CD4-positive, alpha-beta memory T cell (primary cell): Measurements from ENCODE around the gene RMND1. TPM values are rescaled to one million over a fixed set of nuclear protein-coding genes. Genes with fewer than 3 reads are reported as not detected.
"Not testable (repeated sequence)": the region's sequence is repeated elsewhere in the genome, so short reads cannot be mapped to it uniquely, and the experiment has no call there.

Source experiments
- CTCF ChIA-PET: fragments of 350-600 bp; sonication (Branson Sonifier 250); formaldehyde crosslinking; loops from one replicate; lab custom pipeline; 2021; ENCODE audit warnings: inconsistent platforms; ENCODE audit not compliant: partially characterized antibody; lab: Charles Lee
- POLR2A ChIA-PET: fragments of 350-600 bp; sonication (Branson Sonifier 250); formaldehyde crosslinking; loops from one replicate; lab custom pipeline; 2021; ENCODE audit not compliant: partially characterized antibody; lab: Charles Lee
- DNase-seq, 5 donors: peaks; one replicate each; pipeline versions ENCODE4 v3.0.0 to v3.0.0-alpha.2; 2020 to 2022; ENCODE audit warnings: mixed read lengths in 1 of 5
- H3K27ac ChIP-seq: one replicate; pipeline ENCODE4 v1.7.0; 2013; ENCODE audit warnings: low read depth, low read length
- H3K27me3 ChIP-seq: 2 replicates; pipeline ENCODE4 v1.7.0; 2013; ENCODE audit warnings: mild to moderate bottlenecking, low read length, moderate library complexity; ENCODE audit not compliant: insufficient read depth
- H3K36me3 ChIP-seq: 2 replicates; pipeline ENCODE4 v1.7.0; 2013; ENCODE audit warnings: mild to moderate bottlenecking, low read length, moderate library complexity; ENCODE audit not compliant: insufficient read depth
- H3K4me1 ChIP-seq: 2 replicates; pipeline ENCODE4 v1.7.0; 2013; ENCODE audit warnings: mild to moderate bottlenecking, low read length, moderate library complexity; ENCODE audit not compliant: insufficient read depth
- H3K4me3 ChIP-seq, 2 donors: one replicate each; pipeline ENCODE4 v1.7.0; 2013; ENCODE audit warnings: low read length in 2 of 2, mild to moderate bottlenecking in 1 of 2
- H3K9me3 ChIP-seq, 2 donors: one replicate each; pipeline ENCODE4 v1.7.0; 2013; ENCODE audit warnings: low read length in 2 of 2, control low read depth in 1 of 2; ENCODE audit not compliant: control insufficient read depth in 1 of 2
- H3K27ac Mint-ChIP-seq, 7 donors: one replicate each; pipeline ENCODE4 v1.8.0; 2020 to 2021; ENCODE audit warnings: mixed read lengths in 7 of 7, mild to moderate bottlenecking in 6 of 7, inconsistent platforms in 3 of 7, moderate library complexity in 3 of 7
- H3K27me3 Mint-ChIP-seq, 2 donors: one replicate each; pipeline ENCODE4 v1.8.0; 2020 to 2021; ENCODE audit warnings: mixed read lengths in 2 of 2
- H3K36me3 Mint-ChIP-seq, 2 donors: one replicate each; pipeline ENCODE4 v1.8.0; 2020 to 2021; ENCODE audit warnings: mixed read lengths in 2 of 2, inconsistent platforms in 1 of 2, mild to moderate bottlenecking in 1 of 2
- H3K4me1 Mint-ChIP-seq, 4 donors: one replicate each; pipeline ENCODE4 v1.8.0; 2020 to 2021; ENCODE audit warnings: mixed read lengths in 4 of 4, mild to moderate bottlenecking in 1 of 4
- H3K4me3 Mint-ChIP-seq, 8 donors: one replicate each; pipeline ENCODE4 v1.8.0; 2020 to 2021; ENCODE audit warnings: mixed read lengths in 8 of 8, mild to moderate bottlenecking in 7 of 8, moderate library complexity in 6 of 8, inconsistent platforms in 3 of 8
- H3K9me3 Mint-ChIP-seq, 8 donors: one replicate each; pipeline ENCODE4 v1.8.0; 2020 to 2021; ENCODE audit warnings: mixed read lengths in 8 of 8, mild to moderate bottlenecking in 5 of 8, inconsistent platforms in 3 of 8, moderate library complexity in 1 of 8
- intact Hi-C: fragments of 100-400 bp; cut with micrococcal nuclease; formaldehyde crosslinking; loops from one replicate; pipeline ENCODE4 v1.15.1; 2023
- polyA plus RNA-seq, 2 donors: library from polyadenylated mRNA; unstranded; fragments of 300-500 nt; fragmentation: Illumina TruSeq; gene quantifications; one replicate each; pipeline ENCODE4 v1.2.3, GENCODE V29; 2021
- total RNA-seq, 2 experiments: library from RNA; stranded (reverse); gene quantifications; one replicate each; pipeline ENCODE4 v1.2.3, GENCODE V29; 2021

RMND1 gene
- total and polyA plus RNA-seq, 4 experiments from 2014 or later: 6.3 to 17.5 (median 15.0) TPM

DNA sequence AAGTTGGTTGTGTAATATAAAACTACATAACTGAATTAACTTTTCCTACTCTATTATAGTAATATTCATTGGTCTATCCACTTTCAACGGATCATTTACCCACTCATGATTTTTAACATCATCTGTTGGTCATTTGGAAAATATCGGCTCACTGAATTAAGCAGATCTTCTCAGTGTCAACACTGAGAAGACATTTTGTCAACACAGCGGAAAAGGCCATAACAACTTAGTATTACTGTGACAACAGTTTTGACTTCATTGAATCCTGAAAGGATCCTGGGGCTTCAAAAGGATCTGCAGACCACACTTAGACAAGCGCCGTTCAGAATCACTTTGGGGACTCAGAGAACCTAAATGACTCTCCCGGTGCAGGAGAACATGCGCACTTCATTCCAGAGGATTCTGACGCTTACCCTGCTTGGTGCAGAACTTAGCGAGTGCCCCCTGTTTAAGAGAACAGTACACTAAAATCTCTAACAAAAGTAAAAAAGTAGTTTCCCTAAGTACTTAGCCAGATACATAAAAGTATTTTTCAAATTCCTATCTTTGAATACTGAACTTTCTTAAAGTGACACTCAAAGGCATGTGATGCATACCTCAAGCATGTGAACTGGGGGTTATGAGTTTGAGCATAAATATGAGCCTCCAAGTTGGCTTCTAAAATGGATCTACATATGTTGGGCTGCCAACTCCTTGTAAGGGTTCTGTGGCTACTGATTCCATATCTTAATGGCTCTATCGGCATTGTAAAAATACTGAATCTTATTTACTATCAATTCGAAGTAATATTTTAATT is 64.6 kb downstream of the RMND1 start:
- Histone ChIP-seq H3K27me3 (no peaks in the 10 kb centered on the region), H3K9me3 (no peaks in the 10 kb centered on the region), H3K27ac (no peak overlapping the region), H3K4me1 (peaks cover 54% of the 10 kb centered on the region), H3K36me3 (no peaks in the 10 kb centered on the region), H3K4me3 (no peak overlapping the region)
- Mint-ChIP-seq H3K36me3 (peaks cover 12 to 29% of the 10 kb centered on the region in 2 donors), H3K27me3 (peaks cover 0 to 2% of the 10 kb centered on the region in 2 donors), H3K4me1 (peaks cover 31 to 70% (median 48%) of the 10 kb centered on the region in 4 donors), H3K4me3 (peak overlapping the region in 1 of 8 donors; percentile 20), H3K27ac (peak overlapping the region; percentile 43 to 99 (median 84)), H3K9me3 (peaks cover 0 to 4% (median 0%) of the 10 kb centered on the region in 8 donors)
- CTCF ChIA-PET: interaction anchor here (1.2 to 1.8 kb wide), 2 partner anchors 13 to 18 kb away, joined by 5 to 8 read pairs; no protein-coding TSS in a partner anchor
- DNase-seq: no peak
- intact Hi-C loops: loop anchor here (10.0 kb wide), 1 partner anchor 1383 kb away; no protein-coding TSS in a partner anchor
- POLR2A ChIA-PET: interaction anchor here (1.3 to 4.3 kb wide), 3 partner anchors 10 to 65 kb away, joined by 4 to 172 read pairs (median 116); partner anchors contain the start of gene RMND1

DNA sequence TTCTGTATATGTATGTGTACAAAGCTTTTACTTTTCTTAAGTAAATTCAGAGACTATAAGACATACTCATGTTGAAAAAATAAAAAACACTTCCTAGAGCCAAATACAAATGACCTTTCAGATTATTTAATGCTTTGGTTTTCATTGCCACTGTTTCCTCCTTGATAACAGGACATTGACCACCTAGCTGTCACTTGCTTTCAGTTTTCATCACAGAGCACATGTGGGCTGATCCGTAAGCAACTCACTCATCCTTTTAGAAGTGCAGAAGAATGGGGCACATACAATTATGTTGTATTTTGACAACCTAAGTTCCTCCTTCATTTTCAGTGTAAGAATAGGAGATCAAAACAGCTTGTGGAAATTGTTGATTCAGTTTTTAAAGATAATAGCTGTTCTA is 66.7 kb downstream of the RMND1 start:
- Mint-ChIP-seq H3K36me3 (peaks cover 12 to 25% of the 10 kb centered on the region in 2 donors), H3K27ac (peak overlapping the region; percentile 10 to 99 (median 85)), H3K27me3 (no peaks in the 10 kb centered on the region), H3K4me1 (peaks cover 40 to 79% (median 57%) of the 10 kb centered on the region in 4 donors), H3K4me3 (peak overlapping the region in 5 of 8 donors; percentile 61 to 81 (median 70)), H3K9me3 (no peaks in the 10 kb centered on the region)
- DNase-seq: no peak
- no peaks in the 10 kb centered on the region for H3K9me3 ChIP-seq
- no peaks in the 10 kb centered on the region for H3K27me3 ChIP-seq
- no peaks in the 10 kb centered on the region for H3K36me3 ChIP-seq
- H3K4me3 ChIP-seq: no peak overlapping the region
- intact Hi-C loops: loop anchor here (10.0 kb wide), 1 partner anchor 1380 kb away; no protein-coding TSS in a partner anchor
- ChIA-PET POLR2A (interaction anchor here (1.1 to 1.4 kb wide), 2 partner anchors 11 to 67 kb away, joined by 4 to 6 read pairs; partner anchors contain the start of gene RMND1), CTCF (interaction anchor here (1.3 to 2.4 kb wide), 5 partner anchors 9 to 67 kb away, joined by 3 to 8 read pairs (median 7); partner anchors contain the start of gene RMND1)
- peaks cover 68% of the 10 kb centered on the region for H3K4me1 ChIP-seq
- no peak overlapping the region for H3K27ac ChIP-seq

DNA sequence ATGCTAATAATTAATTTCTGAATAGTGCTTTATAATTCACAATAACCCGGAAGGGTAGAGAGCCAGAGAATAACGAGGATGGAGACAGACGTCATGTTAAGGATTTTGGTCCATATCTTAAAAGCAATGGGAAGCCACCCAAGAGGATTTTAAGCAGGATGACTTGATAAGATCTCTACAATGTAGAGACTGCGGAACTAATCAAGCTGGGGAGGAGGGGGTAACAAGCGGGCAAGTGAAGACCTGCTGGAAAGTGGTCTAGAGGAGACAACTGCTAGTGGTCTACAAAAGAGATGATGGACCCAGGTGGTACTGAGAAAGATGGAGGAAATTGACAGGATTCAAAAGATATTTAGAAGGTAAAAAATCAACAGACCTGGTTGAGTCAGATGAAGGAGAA is 67.8 kb downstream of the RMND1 start:
- Histone ChIP-seq H3K4me1 (peaks cover 77% of the 10 kb centered on the region), H3K27me3 (no peaks in the 10 kb centered on the region), H3K36me3 (no peaks in the 10 kb centered on the region), H3K27ac (no peak overlapping the region), H3K9me3 (no peaks in the 10 kb centered on the region), H3K4me3 (no peak overlapping the region)
- Mint-ChIP-seq H3K4me1 (peaks cover 46 to 80% (median 64%) of the 10 kb centered on the region in 4 donors), H3K27me3 (no peaks in the 10 kb centered on the region), H3K4me3 (peak overlapping the region in 4 of 8 donors; percentile 4 to 81 (median 14)), H3K27ac (peak overlapping the region in 6 of 7 donors; percentile 43 to 99 (median 61)), H3K9me3 (peaks cover 0 to under 1% (median 0%) of the 10 kb centered on the region in 8 donors), H3K36me3 (peaks cover 12 to 18% of the 10 kb centered on the region in 2 donors)
- POLR2A ChIA-PET: no interaction called here
- CTCF ChIA-PET: interaction anchor here (1.9 kb wide), 1 partner anchor 8 kb away, joined by 5 read pairs; no protein-coding TSS in a partner anchor
- no peak for DNase-seq
- intact Hi-C loops: loop anchor here (10.0 kb wide), 1 partner anchor 1379 kb away; no protein-coding TSS in a partner anchor

DNA sequence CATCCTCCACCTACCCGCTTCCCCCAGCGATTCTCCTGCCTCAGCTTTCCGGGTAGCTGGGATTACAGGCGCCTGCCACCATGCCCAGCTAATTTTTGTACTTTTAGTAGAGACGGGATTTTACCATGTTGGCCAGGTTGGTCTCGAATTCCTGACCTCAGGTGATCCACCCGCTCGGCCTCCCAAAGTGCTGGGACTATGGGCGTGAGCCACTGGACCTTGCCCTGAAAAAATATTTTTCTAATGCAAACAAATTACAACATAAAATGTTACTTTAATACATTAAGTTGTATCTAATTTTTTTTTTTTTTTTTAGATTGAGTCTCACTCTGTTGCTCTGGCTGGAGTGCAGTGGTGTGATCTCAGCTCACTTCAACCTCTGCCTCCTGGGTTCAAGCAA is 69.3 kb downstream of the RMND1 start:
- not testable (repeated sequence) for H3K27me3 ChIP-seq, H3K36me3 ChIP-seq, H3K27ac ChIP-seq, H3K9me3 ChIP-seq, DNase-seq, H3K4me3 ChIP-seq, H3K27me3 Mint-ChIP-seq, H3K4me3 Mint-ChIP-seq, H3K9me3 Mint-ChIP-seq
- intact Hi-C loops: loop anchor here (10.0 kb wide), 1 partner anchor 1378 kb away; no protein-coding TSS in a partner anchor
- ChIA-PET POLR2A (interaction anchor here (11.4 kb wide), 1 partner anchor 7 kb away, joined by 172 read pairs; the partner anchor contains the start of gene ZBTB2), CTCF (interaction anchor here (1.0 to 1.3 kb wide), 2 partner anchors 9 to 48 kb away, joined by 3 to 4 read pairs; no protein-coding TSS in a partner anchor)
- peak overlapping the region in 1 of 7 donors; percentile 48 for H3K27ac Mint-ChIP-seq
- H3K4me1 ChIP-seq: peaks cover 75% of the 10 kb centered on the region
- H3K4me1 Mint-ChIP-seq: peaks cover 50 to 81% (median 65%) of the 10 kb centered on the region in 4 donors
- peaks cover 12 to 14% of the 10 kb centered on the region in 2 donors for H3K36me3 Mint-ChIP-seq

DNA sequence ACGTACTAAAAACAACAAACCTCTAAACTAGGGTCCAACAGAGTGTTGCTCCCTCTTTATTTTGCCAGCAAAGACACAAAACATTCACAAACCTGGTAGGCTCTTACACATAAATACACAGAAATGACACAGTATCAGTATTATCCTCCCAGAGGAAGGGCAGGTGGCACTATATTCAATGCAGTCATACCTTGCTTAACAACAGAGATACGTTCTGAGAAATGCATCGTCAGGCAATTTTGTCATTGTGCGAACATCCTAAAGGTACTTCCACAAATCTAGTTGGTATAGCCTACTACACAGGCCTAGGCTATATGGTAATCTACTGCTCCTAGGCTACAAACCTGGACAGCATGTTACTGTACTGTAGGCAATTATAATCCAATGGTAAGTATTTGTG is 70.2 kb downstream of the RMND1 start:
- intact Hi-C loops: loop anchor here (10.0 kb wide), 1 partner anchor 1377 kb away; no protein-coding TSS in a partner anchor
- CTCF ChIA-PET: no interaction called here
- Histone ChIP-seq H3K9me3 (no peaks in the 10 kb centered on the region), H3K36me3 (no peaks in the 10 kb centered on the region), H3K27ac (no peak overlapping the region), H3K27me3 (no peaks in the 10 kb centered on the region), H3K4me3 (no peak overlapping the region), H3K4me1 (peaks cover 73% of the 10 kb centered on the region)
- Mint-ChIP-seq H3K9me3 (peaks cover 0 to 2% (median 0%) of the 10 kb centered on the region in 8 donors), H3K36me3 (peaks cover 12% of the 10 kb centered on the region in 2 donors), H3K4me1 (peaks cover 51 to 79% (median 64%) of the 10 kb centered on the region in 4 donors), H3K4me3 (peak overlapping the region in 7 of 8 donors; percentile 9 to 76 (median 57)), H3K27ac (peak overlapping the region in 6 of 7 donors; percentile 66 to 96 (median 82)), H3K27me3 (no peaks in the 10 kb centered on the region)
- POLR2A ChIA-PET: interaction anchor here (11.4 kb wide), 1 partner anchor 8 kb away, joined by 172 read pairs; the partner anchor contains the start of gene ZBTB2
- no peak for DNase-seq

DNA sequence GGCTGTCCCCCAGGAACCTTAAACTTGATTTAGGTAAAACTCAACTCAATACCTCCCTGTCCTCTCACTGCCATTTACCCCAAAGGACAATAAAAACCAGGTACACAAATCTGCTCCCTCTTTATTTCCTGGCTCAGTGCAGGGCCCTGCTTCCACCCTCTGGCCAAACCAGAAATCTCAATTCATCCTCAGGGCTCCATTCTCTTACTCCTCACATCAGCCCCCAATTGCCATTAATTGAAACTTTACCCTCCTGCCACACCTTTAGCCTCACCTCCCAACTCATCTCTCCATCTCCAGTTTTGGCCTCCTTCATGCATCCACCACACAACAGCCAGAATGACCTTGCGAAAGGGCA is 71.1 kb downstream of the RMND1 start:
- no peaks in the 10 kb centered on the region for H3K9me3 ChIP-seq
- Mint-ChIP-seq H3K27me3 (no peaks in the 10 kb centered on the region), H3K4me1 (peaks cover 57 to 83% (median 68%) of the 10 kb centered on the region in 4 donors), H3K36me3 (peaks cover 12% of the 10 kb centered on the region in 2 donors), H3K9me3 (peaks cover 0 to 2% (median 0%) of the 10 kb centered on the region in 8 donors), H3K27ac (peak overlapping the region; percentile 94 to 99 (median 96)), H3K4me3 (peak overlapping the region; percentile 85 to 93 (median 90))
- H3K4me3 ChIP-seq: no peak overlapping the region
- peak overlapping the region; percentile 83 for H3K27ac ChIP-seq
- ChIA-PET POLR2A (interaction anchor here (0.7 to 11.4 kb wide), 2 partner anchors 9 to 71 kb away, joined by 3 to 172 read pairs; partner anchors contain the start of genes RMND1 and ZBTB2), CTCF (no interaction called here)
- intact Hi-C loops: loop anchor here (1.0 to 10.0 kb wide), 2 partner anchors 9 to 1376 kb away; no protein-coding TSS in a partner anchor
- no peak for DNase-seq
- H3K4me1 ChIP-seq: peaks cover 75% of the 10 kb centered on the region
- H3K27me3 ChIP-seq: no peaks in the 10 kb centered on the region
- no peaks in the 10 kb centered on the region for H3K36me3 ChIP-seq
